KG1 (cell line): Measurements from ENCODE around the gene SPATA31C2.
A peak's percentile ranks its signal among the peaks of the same experiment; 100 is the strongest.
"Not testable (repeated sequence)": the region's sequence is repeated elsewhere in the genome, so short reads cannot be mapped to it uniquely, and the experiment has no call there.

ENCODE experiments used
- DNase-seq: peaks from one replicate; lab custom pipeline; 2025; lab: John Stamatoyannopoulos, UW

Gene SPATA31C2

GRCh38 chr9:88138375-88138774 lies at the start of gene SPATA31C2:
Gene SPATA31C2 (minus strand): TSS chr9:88138475. CDS start chr9:88138446, 29 bp downstream.
- not testable (repeated sequence) for DNase-seq

DNA sequence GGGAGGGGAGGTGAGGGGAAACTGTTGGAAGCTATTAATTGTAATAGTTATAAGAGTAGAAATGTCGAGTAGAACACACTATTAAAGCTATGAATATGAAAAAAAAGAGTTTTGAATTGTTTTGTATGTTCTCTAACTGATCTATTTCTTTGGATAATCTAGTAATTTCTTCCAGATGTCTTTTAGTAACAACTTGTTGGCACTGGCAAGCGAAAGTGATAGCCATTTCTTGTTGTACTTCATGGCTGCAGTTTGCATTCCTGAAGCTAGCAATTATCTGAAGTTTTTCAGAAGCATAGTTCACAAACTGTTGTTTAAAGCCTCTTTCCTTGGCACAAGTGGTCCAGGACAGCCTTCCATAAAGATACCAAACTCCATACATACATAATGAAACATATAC lies 49.4 kb upstream of the SPATA31C2 start:
- no peak for DNase-seq

GRCh38 chr9:88186495-88187110 lies 48.3 kb upstream of the SPATA31C2 start:
- no peak for DNase-seq

- no peak for DNase-seq
These were observed 46.7 kb upstream of the SPATA31C2 start for GRCh38 chr9:88184976-88185375.

DNA sequence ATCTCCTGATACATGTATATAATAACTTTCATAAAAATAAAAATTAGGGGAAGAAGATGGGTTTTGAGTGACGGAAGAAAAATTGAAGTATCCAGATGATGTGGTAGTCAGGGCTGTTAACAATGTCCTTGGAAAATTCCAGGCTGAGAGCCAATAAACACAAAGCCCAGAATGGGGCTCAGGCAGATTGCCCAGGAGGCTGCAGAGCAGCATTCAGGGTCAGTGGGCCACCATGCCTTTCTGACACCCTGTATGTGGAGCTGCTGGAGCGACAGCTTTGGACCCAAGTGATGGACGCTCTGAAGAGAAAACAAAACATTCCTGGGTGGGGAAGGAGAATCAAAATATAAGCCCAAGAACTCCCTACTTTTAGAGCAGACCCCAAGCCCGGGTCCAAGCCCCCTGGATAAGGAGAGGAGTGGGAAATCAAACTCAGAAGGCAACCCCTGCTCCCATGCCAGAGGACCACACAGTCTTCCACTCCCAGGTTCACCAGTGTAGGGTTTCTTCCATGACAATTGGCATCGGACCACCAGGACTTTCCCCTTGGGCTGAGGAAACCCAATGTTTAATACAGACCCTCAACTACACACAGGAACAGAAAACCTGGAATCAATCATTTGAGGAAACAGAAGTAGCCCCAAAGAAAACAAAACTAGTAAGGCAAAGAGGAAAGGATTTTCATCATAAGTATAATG lies 45.7 kb upstream of the SPATA31C2 start:
- DNase-seq = no peak

DNA sequence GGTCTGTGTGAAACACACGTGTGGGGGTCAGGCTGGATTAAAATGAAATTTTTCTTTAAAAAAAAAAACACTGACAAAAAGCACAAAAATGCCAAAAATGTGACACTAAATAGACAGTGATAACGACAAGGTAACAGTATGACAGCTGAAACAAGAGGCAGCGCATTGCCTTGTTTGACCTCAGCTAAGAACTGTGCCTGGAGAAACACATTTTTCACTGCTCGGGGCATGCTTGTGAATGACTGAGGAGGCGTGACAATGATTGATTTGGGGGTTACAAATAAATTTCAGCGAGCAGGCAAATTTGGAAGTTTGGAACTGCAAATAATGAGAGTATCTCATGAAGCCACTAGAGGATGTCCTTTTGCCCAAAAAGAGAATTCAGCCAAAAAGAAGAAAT lies 44.2 kb upstream of the SPATA31C2 start:
- DNase-seq = no peak

GRCh38 chr9:88180081-88180765 lies 41.9 kb upstream of the SPATA31C2 start:
- no peak for DNase-seq

DNA sequence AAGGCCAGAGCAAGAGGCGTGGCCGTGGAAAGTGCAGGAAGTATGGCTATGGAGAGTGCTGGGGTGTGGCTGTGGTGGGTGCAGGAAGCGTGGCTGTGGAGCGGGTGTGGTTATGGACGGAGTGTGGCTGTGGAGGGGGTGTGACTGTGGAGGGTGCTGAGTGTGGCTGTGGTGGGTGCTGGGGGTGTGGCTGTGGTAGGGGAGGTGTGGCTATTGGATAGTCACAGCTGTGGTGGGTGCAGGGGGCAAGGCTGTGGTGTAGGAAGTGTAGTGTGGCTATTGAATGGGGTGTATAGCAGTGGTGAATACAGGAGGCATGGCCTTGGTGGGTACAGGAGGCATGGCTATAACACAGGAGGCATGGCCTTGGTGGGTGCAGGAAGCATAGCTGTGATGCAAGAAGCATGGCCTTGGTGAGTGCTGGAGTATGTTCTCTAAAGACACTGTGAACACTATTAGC lies 40.8 kb upstream of the SPATA31C2 start:
- DNase-seq = no peak

GRCh38 chr9:88178641-88179040 lies 40.4 kb upstream of the SPATA31C2 start:
- no peak for DNase-seq

DNA sequence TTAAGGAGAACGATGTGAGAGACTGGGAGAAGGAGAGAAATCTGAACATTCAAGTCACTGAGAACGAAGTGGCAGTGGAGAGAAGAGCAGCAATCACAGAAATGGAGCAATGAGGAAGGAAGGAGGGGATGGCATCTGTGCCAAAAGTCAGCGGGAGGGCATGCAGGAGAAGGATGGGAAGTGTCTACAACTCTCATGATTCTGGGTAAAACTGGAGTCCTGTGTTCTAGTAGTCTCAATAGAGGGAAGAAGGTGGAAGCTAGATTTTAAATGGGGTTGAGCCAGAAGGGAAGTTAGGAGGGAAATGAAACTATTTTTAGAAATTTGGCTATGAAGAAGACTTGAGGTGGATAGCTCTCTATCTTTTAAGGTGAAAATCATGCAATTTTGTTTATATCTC lies 39.1 kb upstream of the SPATA31C2 start:
- no peak for DNase-seq

DNA sequence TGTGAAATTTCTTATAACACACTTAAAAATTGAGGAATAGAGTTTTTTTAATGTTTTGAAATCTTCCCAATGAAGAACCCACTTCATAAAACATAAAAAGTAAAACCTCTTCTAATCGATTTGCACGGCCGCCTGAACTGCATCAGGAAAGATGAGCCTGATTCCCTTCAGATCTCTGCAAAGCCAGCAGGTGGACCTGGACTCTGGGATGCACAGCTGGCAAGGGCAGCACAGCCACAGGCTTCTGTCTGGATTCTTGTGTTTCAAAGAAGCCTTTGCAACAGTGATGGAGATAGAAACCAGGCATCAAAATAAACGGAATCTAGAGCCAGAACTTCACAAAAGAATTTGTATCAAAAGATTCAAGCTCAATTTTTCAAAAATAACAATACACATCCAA lies 36.0 kb upstream of the SPATA31C2 start:
- no peak for DNase-seq

DNA sequence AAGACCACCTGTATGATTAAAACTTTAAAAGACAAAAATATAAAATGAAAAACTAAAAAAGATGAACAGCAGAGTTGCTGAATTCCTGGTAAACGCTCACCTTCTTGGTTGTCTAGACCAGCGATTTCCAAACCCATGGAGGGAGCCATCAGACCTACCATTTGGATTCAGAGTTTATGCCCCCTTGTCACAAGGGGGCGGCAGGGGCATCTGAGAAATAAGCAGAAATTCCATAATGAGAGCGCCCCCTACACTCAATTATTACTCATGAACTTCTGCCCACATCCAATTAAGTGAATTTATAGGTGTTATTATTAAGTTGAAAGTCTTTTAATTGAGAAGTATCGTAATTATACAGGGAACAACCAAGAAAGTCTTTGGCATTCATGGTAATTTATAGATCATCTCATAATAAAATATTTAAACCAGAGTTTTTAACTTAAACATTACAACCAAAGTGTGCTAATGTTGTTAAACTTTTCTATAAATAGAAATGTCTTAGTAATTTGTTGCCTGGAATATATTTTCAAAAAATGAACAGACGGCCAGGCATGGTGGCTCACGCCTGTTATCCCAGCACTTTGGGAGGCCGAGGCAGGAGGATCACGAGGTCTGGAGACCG lies 35.2 kb upstream of the SPATA31C2 start:
- peak; percentile 81 for DNase-seq

DNA sequence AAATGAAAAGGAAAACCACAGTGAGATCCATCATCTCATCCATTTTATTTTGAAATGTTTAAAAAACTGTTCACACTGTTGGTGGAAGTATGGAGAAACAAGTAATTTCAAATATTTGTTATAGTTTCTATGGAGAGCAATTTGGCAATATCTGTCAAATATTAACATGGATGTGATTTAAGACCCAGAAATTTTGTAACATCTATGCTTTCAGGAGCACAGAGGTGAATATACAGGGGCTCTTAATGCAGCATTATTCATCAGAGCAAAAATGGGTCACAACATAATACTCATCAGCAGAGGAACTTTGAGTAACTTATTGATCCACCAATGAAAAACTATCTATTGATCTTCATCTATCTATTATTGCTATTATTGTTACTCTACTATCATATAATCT lies 31.4 kb upstream of the SPATA31C2 start:
- no peak for DNase-seq

GRCh38 chr9:88168564-88168963 lies 30.3 kb upstream of the SPATA31C2 start:
- no peak for DNase-seq

- DNase-seq = no peak
These were observed 28.4 kb upstream of the SPATA31C2 start for GRCh38 chr9:88166660-88167059.

- no peak for DNase-seq
These were observed 26.6 kb upstream of the SPATA31C2 start for GRCh38 chr9:88164850-88165249.

GRCh38 chr9:88161144-88161543 lies 22.9 kb upstream of the SPATA31C2 start:
- DNase-seq = no peak

GRCh38 chr9:88143957-88144625 lies 5.8 kb upstream of the SPATA31C2 start:
- DNase-seq = no peak

DNA sequence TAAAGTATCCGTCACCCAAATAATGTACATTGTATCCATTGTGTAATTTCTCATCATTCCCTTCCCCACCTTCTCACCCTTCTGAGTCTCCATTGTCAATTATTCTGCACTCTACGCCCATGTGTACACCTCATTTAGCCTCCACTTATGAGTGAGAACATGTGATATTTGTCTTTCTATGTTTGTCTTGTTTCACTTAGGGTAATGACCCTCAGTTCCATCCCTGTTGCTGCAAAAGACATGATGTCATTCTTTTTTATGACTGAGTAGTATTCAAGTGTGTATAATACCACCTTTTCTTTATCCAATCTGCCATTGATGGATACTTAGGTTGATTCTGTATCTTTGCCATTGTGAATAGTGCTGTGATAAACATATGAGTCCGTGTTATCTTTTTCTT lies 4.9 kb upstream of the SPATA31C2 start:
- DNase-seq = no peak

DNA sequence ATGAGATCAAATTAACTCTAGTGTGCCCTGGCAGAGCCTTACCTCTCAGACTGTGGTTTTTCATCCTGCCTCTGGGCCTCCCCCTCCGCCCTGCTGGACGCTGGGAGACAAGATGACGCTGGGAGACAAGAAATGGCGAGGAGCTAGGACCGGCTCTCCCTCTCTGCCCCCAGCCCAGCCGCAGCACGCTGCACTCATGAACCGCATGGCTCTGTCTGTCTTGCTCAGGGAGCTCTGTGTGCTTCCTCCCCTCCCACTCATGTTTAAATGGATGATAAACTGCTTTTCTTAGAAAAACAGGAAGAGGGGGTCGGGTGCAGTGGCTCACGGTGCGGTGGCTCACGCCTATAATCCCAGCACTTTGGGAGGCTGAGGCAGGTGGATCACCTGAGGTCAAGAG lies 4.7 kb downstream of the SPATA31C2 start:
- not testable (repeated sequence) for DNase-seq

DNA sequence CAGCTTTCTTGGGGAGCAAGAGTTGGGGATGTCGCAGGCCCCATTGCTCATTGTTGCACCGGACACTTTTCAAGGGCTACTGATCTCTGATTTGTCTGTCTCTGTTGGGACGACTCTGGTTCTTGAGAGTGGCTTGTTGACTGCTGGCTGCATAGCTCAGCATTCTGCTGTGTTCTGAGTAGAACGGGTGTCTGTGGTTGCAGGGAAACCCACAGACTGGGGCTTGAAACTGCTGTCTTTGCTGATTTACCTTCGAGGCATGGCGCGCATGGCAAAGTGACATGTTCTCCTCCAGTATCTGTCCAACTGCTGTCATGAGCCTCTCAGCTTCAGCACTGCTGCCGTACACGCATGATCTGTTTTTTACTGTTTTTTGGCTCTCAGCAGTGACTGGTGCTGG lies 8.7 kb downstream of the SPATA31C2 start:
- DNase-seq = not testable (repeated sequence)

GRCh38 chr9:88127700-88128300 lies 10.5 kb downstream of the SPATA31C2 start:
- not testable (repeated sequence) for DNase-seq
